Spinal cord (tissue), 10 donors: ENCODE data around the gene ACOD1. TPM values are rescaled to one million over a fixed set of nuclear protein-coding genes. Genes with fewer than 3 reads are reported as not detected.

ENCODE experiments used
- DNase-seq, 6 donors: peaks; one replicate each; pipeline versions ENCODE4 v3.0.0 to v3.0.0-alpha.2; 2013 to 2015; ENCODE audit warnings: low spot score in 6 of 6, low read depth in 4 of 6
- H3K27ac ChIP-seq: one replicate; pipeline ENCODE4 v1.5.1; 2013; ENCODE audit warnings: low read depth, low read length, control low read depth
- H3K27me3 ChIP-seq: one replicate; pipeline ENCODE4 v1.6.1; 2013; ENCODE audit warnings: low read length; ENCODE audit not compliant: control insufficient read depth, insufficient read depth
- H3K36me3 ChIP-seq: one replicate; pipeline ENCODE4 v1.6.1; 2013; ENCODE audit warnings: low read length; ENCODE audit not compliant: control insufficient read depth, insufficient read depth
- H3K4me1 ChIP-seq: one replicate; pipeline ENCODE4 v1.6.1; 2013; ENCODE audit warnings: low read length; ENCODE audit not compliant: control insufficient read depth, insufficient read depth
- H3K4me3 ChIP-seq: one replicate; pipeline ENCODE4 v1.5.1; 2013; ENCODE audit warnings: low read depth, low read length, control low read depth
- H3K9me3 ChIP-seq: one replicate; pipeline ENCODE4 v1.6.1; 2013; ENCODE audit warnings: low read length; ENCODE audit not compliant: control insufficient read depth, insufficient read depth
- WGBS: methylation state at CpG from one replicate; pipeline ENCODE4 v1.1.5; 2013; ENCODE audit warnings: missing lambda C conversion rate; ENCODE audit not compliant: insufficient coverage; 5-methylcytosine and 5-hydroxymethylcytosine counted together
- polyA plus RNA-seq, 2 donors: library from polyadenylated mRNA; unstranded; fragments of 120-200 nt; gene quantifications; one replicate each; pipeline ENCODE4 v1.2.1, GENCODE V29; 2013; ENCODE audit not compliant: insufficient read length in 2 of 2
- total RNA-seq, 2 donors: library from RNA; depleted of rRNA in 1 of 2; stranded (reverse); fragments of 120-200 nt in 1 of 2; fragments of >200 nt in 1 of 2; gene quantifications; one replicate each; pipeline versions ENCODE4 v1.2.3 to v1.2.4, GENCODE V29; 2013 to 2014
- donor health status: healthy.

Gene ACOD1
- total and polyA plus RNA-seq, 4 donors, result not detected

- no peaks in the 10 kb centered on the region for H3K36me3 ChIP-seq
- no peaks in the 10 kb centered on the region for H3K4me1 ChIP-seq
- DNase-seq, result no peak
- no peak overlapping the region for H3K27ac ChIP-seq
- H3K9me3 ChIP-seq, result peaks cover 1% of the 10 kb centered on the region
- H3K4me3 ChIP-seq, result no peak overlapping the region
- H3K27me3 ChIP-seq, result no peaks in the 10 kb centered on the region
- 86% methylated on average over 3 of the region's 5 CpGs for WGBS
These were observed 20.4 kb upstream of the ACOD1 start for GRCh38 chr13:76927955-76928354.

GRCh38 chr13:76928456-76928855 lies 19.9 kb upstream of the ACOD1 start:
- Histone ChIP-seq H3K36me3 (no peaks in the 10 kb centered on the region), H3K27me3 (no peaks in the 10 kb centered on the region), H3K4me3 (no peak overlapping the region), H3K27ac (no peak overlapping the region), H3K9me3 (peaks cover 1% of the 10 kb centered on the region), H3K4me1 (no peaks in the 10 kb centered on the region)
- 100% methylated on average over 1 of the region's 3 CpGs for WGBS
- no peak for DNase-seq

GRCh38 chr13:76929320-76929719 lies 19.0 kb upstream of the ACOD1 start:
- WGBS, result no CpG with 5 or more reads among the region's 8 CpGs
- Histone ChIP-seq H3K27ac (no peak overlapping the region), H3K4me1 (no peaks in the 10 kb centered on the region), H3K27me3 (no peaks in the 10 kb centered on the region), H3K36me3 (no peaks in the 10 kb centered on the region), H3K4me3 (no peak overlapping the region), H3K9me3 (peaks cover 1% of the 10 kb centered on the region)
- DNase-seq, result no peak

GRCh38 chr13:76929851-76930374 lies 18.4 kb upstream of the ACOD1 start:
- H3K4me1 ChIP-seq, result no peaks in the 10 kb centered on the region
- no peak overlapping the region for H3K4me3 ChIP-seq
- no peak overlapping the region for H3K27ac ChIP-seq
- WGBS, result no CpG with 5 or more reads among the region's 2 CpGs
- H3K9me3 ChIP-seq, result peaks cover 1% of the 10 kb centered on the region
- H3K27me3 ChIP-seq, result no peaks in the 10 kb centered on the region
- H3K36me3 ChIP-seq, result no peaks in the 10 kb centered on the region
- no peak for DNase-seq

- no peaks in the 10 kb centered on the region for H3K4me1 ChIP-seq
- peaks cover 1% of the 10 kb centered on the region for H3K9me3 ChIP-seq
- 40% methylated on average over 1 of the region's 4 CpGs for WGBS
- peak in 1 of 6 donors; percentile 46 for DNase-seq
- no peaks in the 10 kb centered on the region for H3K27me3 ChIP-seq
- no peak overlapping the region for H3K4me3 ChIP-seq
- H3K36me3 ChIP-seq, result no peaks in the 10 kb centered on the region
- H3K27ac ChIP-seq, result no peak overlapping the region
These were observed 16.2 kb upstream of the ACOD1 start for GRCh38 chr13:76932076-76932475.

GRCh38 chr13:76934671-76935070 lies 13.6 kb upstream of the ACOD1 start:
- Histone ChIP-seq H3K27me3 (no peaks in the 10 kb centered on the region), H3K4me1 (no peaks in the 10 kb centered on the region), H3K36me3 (no peaks in the 10 kb centered on the region), H3K27ac (no peak overlapping the region), H3K4me3 (no peak overlapping the region), H3K9me3 (peaks cover 1% of the 10 kb centered on the region)
- DNase-seq, result no peak
- WGBS, result no CpG with 5 or more reads among the region's 1 CpG

- Histone ChIP-seq H3K4me3 (no peak overlapping the region), H3K27ac (no peak overlapping the region), H3K9me3 (no peaks in the 10 kb centered on the region), H3K27me3 (no peaks in the 10 kb centered on the region), H3K36me3 (no peaks in the 10 kb centered on the region), H3K4me1 (no peaks in the 10 kb centered on the region)
- WGBS, result 80% methylated on average over 2 of the region's 2 CpGs
- no peak for DNase-seq
These were observed 11.5 kb upstream of the ACOD1 start for GRCh38 chr13:76936763-76937162.

GRCh38 chr13:76937281-76937820 lies 11.0 kb upstream of the ACOD1 start:
- Histone ChIP-seq H3K9me3 (no peaks in the 10 kb centered on the region), H3K27ac (no peak overlapping the region), H3K4me1 (no peaks in the 10 kb centered on the region), H3K27me3 (no peaks in the 10 kb centered on the region), H3K36me3 (no peaks in the 10 kb centered on the region), H3K4me3 (no peak overlapping the region)
- 81% methylated on average over 2 of the region's 2 CpGs for WGBS
- DNase-seq, result no peak

GRCh38 chr13:76939215-76939614 lies 9.1 kb upstream of the ACOD1 start:
- WGBS, result no CpG with 5 or more reads among the region's 3 CpGs
- no peaks in the 10 kb centered on the region for H3K9me3 ChIP-seq
- H3K36me3 ChIP-seq, result no peaks in the 10 kb centered on the region
- H3K4me1 ChIP-seq, result no peaks in the 10 kb centered on the region
- no peak overlapping the region for H3K4me3 ChIP-seq
- H3K27me3 ChIP-seq, result no peaks in the 10 kb centered on the region
- H3K27ac ChIP-seq, result no peak overlapping the region
- DNase-seq, result no peak

- H3K9me3 ChIP-seq, result no peaks in the 10 kb centered on the region
- H3K4me3 ChIP-seq, result no peak overlapping the region
- WGBS, result 85% methylated on average over 2 of the region's 4 CpGs
- H3K36me3 ChIP-seq, result no peaks in the 10 kb centered on the region
- H3K27me3 ChIP-seq, result no peaks in the 10 kb centered on the region
- H3K27ac ChIP-seq, result no peak overlapping the region
- H3K4me1 ChIP-seq, result no peaks in the 10 kb centered on the region
- DNase-seq, result no peak
These were observed 5.9 kb upstream of the ACOD1 start for GRCh38 chr13:76942363-76942762.
